Daoy (cell line): Measurements from ENCODE around the gene ZSWIM5. TPM values are rescaled to one million over a fixed set of nuclear protein-coding genes. Genes with fewer than 3 reads are reported as not detected.
A peak's percentile ranks its signal among the peaks of the same experiment; 100 is the strongest.
"Not testable (repeated sequence)": the region's sequence is repeated elsewhere in the genome, so short reads cannot be mapped to it uniquely, and the experiment has no call there.

Experiments
- DNase-seq: peaks from one replicate; pipeline ENCODE4 v3.0.0-alpha.2; 2015; ENCODE audit warnings: low read depth
- total RNA-seq: library from RNA; depleted of rRNA; stranded (reverse); fragments of >200 nt; shearing (Covaris generic); gene quantifications from 2 replicates; pipeline ENCODE4 v1.2.3, GENCODE V29; 2014

ZSWIM5 gene
- total RNA-seq, 1 experiment from 2014 or later = 1.8 TPM

DNA sequence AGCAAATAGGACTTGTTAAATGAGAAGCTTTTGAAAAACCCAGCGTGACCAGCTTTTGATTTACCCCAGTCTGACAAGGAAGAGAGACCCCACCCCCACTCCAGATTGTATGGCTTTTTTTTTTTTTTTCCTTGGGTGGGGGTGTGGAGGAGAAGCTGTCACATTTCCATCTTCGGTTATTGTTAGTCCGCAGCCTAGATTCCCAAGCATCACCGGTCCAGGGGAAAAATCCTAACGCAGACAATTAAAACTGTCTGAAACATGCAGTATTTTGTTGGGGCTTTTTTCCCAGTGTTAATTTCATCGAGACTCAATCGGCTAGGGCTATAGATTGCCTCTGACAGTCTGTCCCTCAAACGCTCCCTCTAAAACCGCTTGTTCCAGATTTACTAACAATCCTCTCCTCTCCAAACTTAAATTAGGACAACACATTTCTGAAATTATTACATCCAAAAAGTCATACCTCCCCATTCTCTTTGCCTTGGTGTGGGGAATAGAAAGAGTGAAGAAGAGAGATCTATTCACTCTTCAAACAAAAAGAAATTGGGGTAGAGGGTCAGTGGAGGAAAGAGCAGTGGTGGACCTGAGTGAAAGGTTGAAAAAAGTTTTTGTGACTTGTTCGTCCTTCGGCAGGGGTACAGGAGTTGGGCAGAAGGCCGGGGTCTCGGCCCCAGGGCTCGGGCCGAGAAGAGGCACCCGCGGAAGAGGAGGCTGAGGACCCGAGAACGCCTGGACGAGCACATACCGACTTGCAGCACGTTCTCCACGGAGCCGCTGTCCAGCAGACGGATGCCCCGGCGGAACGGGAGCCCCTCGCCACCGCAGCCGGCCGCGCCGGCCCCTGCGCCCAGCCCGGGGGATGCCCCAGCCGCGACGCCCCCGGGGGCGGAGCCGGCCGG lies 1.1 kb downstream of the ZSWIM5 start:
- DNase-seq = peak; percentile 67

DNA sequence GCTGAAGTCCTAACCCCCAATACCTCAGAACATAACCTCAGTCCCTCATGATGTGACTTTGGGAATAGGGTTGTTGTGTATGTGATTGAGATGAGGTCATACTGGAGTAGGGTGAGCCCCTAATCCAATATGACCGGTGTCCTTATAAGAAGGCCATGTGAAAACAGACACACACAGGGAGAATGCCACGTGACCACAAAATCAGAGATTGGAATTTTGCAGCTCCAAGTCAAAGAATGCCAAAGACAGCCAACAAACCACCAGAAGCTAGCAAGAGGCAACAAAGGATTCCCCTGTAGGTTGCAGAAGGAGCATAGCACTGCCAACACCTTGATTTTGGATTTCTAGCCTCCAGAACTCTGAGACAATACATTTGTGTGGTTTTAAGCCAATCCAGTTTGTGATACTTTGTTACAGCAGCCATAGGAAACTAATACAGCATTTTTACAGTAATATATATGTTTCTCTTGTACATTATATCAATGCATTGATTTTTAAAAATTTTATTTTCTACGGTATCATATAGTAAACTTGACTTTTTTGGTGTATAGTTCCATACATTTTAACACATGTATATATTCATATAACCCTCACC lies 5.4 kb downstream of the ZSWIM5 start:
- peak; percentile 24 for DNase-seq

GRCh38 chr1:45200435-45200834 lies 6.0 kb downstream of the ZSWIM5 start:
- no peak for DNase-seq

DNA sequence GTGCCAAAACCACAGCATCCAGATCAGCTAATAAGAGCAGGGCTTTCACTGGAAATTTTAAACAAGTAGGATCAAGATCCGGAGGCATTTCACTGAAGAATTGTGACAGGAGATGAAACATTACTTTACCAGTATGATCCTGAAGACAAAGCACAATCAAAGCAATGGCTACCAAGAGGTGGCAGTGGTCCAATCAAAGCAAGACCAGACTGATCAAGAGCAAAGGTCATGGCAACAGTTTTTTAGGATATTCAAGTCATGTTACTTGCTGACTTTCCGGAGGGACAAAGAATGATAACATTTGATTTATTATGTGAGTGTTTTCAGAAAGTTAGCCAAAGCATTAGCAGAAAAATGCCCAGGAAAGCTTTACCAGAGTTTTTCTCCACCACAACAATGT lies 8.2 kb downstream of the ZSWIM5 start:
- DNase-seq = no peak

- DNase-seq = no peak
Measured at GRCh38 chr1:45196863-45197262, 9.5 kb downstream of the ZSWIM5 start.

- DNase-seq = no peak
Measured at GRCh38 chr1:45191418-45191783, 15.0 kb downstream of the ZSWIM5 start.

DNA sequence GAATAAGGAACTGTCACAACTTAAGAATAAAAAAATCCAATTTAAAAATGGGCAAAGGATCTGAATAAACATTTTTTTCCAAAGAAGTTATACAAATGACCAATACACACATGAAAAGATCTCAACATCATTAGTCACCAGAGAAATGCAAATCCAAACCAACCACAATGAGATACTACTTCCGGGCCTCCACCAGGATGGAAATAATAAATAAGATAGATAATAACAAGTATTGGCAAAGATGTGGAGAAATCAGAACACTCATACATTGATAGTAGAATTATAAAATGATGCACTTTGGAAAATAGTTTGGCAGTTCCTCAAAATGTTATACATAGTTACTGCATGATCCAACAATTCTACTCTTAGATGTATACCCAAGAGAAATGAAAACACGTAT lies 18.7 kb downstream of the ZSWIM5 start:
- no peak for DNase-seq

DNA sequence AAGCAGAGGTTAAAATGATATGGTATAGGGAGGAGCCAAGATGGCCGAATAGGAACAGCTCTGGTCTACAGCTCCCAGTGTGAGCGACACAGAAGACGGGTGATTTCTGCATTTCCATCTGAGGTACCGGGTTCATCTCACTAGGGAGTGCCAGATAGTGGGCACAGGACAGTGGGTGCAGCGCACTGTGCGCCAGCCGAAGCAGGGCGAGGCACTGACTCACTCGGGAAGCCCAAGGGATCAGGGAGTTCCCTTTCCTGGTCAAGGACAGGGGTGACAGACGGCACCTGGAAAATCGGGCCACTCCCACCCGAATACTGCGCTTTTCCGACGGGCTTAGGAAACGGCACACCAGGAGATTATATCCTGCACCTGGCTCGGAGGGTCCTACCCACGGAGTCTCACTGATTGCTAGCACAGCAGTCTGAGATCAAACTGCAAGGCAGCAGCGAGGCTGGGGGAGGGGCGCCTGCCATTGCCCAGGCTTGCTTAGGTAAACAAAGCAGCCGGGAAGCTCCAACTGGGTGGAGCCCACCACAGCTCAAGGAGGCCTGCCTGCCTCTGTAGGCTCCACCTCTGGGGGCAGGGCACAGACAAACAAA lies 26.4 kb downstream of the ZSWIM5 start:
- not testable (repeated sequence) for DNase-seq

GRCh38 chr1:45177452-45177851 lies 29.0 kb downstream of the ZSWIM5 start:
- no peak for DNase-seq

- no peak for DNase-seq
Measured at GRCh38 chr1:45172764-45173163, 33.6 kb downstream of the ZSWIM5 start.

- peak; percentile 51 for DNase-seq
Measured at GRCh38 chr1:45172005-45172404, 34.4 kb downstream of the ZSWIM5 start.

GRCh38 chr1:45171575-45171974 lies 34.8 kb downstream of the ZSWIM5 start:
- no peak for DNase-seq

- DNase-seq = no peak
Measured at GRCh38 chr1:45170151-45170742, 36.2 kb downstream of the ZSWIM5 start.

DNA sequence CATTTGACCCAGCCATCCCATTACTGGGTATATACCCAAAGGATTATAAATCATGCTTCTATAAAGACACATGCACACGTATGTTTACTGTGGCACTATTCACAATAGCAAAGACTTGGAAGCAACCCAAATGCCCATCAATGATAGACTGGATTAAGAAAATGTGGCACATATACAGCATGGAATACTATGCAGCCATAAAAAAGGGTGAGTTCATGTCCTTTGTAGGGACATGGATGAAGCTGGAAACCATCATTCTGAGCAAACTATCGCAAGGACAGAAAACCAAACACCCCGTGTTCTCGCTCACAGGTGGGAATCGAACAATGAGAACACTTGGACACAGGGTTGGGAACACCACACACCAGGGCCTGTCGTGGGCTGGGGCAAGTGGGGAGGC lies 38.5 kb downstream of the ZSWIM5 start:
- not testable (repeated sequence) for DNase-seq

- DNase-seq = not testable (repeated sequence)
Measured at GRCh38 chr1:45164307-45164706, 42.1 kb downstream of the ZSWIM5 start.

GRCh38 chr1:45163111-45163510 lies 43.3 kb downstream of the ZSWIM5 start:
- not testable (repeated sequence) for DNase-seq

DNA sequence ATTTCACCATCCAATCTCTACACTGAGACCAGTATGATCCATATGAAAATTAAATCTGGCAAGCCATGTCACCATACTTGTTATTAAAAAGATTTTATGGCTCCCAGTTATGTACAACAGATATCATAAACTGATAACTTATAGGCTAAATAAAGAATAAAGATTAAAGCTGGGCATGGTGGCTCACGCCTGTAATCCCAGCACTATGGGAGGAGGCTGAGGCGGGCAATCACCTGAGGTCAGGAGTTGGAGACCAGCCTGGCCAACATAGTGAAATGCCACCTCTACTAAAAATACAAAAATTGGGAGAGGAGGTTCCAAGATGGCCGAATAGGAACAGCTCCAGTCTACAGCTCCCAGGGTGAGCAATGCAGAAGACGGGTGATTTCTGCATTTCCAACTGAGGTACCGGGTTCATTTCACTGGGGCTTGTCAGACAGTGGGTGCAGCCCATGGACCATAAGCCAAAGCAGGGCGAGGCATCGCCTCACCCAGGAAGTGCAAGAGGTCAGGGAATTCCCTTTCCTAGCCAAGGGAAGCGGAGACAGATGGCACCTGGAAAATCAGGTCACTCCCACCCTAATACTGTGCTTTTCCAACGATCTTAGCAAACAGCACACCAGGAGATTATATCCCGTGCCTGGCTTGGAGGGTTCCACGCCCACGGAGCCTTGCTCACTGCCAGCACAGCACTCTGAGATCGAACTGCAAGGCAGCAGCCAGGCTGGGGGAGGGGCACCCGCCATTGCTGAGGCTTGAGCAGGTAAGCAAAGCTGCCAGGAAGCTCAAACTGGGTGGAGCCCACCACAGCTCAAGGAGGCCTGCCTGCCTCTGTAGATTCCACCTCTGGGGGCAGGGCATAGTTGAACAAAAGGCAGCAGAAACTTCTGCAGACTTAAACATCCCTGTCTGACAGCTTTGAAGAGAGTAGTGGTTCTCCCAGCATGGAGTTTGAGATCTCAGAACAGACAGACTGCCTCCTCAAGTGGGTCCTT lies 44.1 kb downstream of the ZSWIM5 start:
- not testable (repeated sequence) for DNase-seq

GRCh38 chr1:45155957-45156356 lies 50.4 kb downstream of the ZSWIM5 start:
- no peak for DNase-seq

DNA sequence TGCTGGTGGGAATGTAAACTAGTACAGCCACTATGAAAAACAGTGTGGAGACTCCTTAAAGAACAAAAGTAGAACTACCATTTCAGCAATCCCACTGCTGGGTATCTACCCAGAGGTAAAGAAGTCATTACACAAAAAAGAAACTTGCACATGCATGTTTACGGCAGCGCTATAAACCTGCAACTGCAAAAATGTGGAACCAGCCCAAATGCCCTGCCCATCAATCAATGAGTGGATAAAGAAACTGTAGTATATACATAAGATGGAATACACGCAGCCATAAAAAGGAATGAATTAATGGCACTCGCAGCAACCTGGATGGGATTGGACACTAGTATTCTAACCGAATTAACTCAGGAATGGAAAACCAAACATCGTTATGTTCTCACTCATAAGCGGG lies 51.0 kb downstream of the ZSWIM5 start:
- no peak for DNase-seq

DNA sequence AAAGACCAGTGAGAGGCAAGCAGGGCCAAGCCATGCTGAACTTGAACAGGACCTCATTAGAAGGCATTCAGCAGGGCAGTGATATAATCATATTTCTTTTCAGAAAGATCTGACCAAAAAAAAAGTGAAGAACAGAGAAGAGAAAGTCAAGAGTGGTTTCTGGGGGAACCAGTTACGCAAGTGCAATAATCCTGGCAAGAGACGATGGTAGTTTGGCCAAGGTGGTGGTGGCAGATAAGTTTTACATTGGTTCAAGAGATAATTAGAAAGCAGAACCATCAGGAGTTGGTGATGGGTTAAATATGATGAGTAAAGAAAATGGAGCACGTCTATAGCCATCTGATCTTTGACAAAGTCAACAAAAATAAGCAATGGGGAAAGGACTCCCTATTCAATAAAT lies 54.3 kb downstream of the ZSWIM5 start:
- DNase-seq = no peak

DNA sequence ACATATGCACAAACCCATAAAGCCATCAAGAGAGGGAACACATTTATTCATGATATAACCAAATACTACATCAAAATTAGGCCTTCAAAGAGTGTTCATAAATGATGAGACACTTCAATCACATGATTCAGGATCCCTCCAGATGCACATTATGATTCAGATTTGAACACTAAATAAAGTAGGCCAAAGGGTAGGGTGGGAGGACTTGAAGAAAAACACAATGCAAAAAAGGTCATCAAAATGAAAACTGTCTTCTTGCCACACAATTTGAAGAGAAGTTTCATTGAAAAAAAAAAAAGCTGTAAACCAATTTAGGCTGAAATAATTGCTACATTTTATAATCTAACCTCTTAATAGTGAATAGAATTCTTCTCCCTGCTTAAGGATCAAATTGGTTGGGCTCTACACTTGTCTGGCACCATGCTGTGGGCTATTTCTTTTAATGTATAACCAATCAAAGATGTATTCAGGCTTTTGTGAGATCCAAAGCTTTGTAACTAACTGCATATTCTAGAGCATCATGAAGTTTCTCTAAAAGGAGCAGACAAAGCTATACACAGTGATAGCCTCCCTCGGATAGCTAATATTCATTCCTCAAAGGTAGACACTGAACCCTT lies 58.1 kb downstream of the ZSWIM5 start:
- no peak for DNase-seq
